Keratinocyte (primary cell): ENCODE measurements around the gene NTMT1.

Experiments
- EZH2 ChIP-seq: IDR thresholded peaks from one replicate; pipeline ENCODE4 v1.6.1; 2012; ENCODE audit warnings: inconsistent platforms, mild to moderate bottlenecking, low read length, moderate library complexity
- TF ChIP-seq, protein P1 (sequence below), 3 experiments: IDR thresholded peaks in 1 of 3; conservative IDR thresholded peaks in 1 of 3; optimal IDR thresholded peaks in 1 of 3; 2 replicates in 2 of 3; 3 replicates in 1 of 3; pipeline versions ENCODE3 to v1.5.1; 2011; ENCODE audit warnings: low read length in 3 of 3, mild to moderate bottlenecking in 3 of 3, moderate library complexity in 2 of 3, control low read depth in 1 of 3, inconsistent platforms in 1 of 3; ENCODE audit not compliant: insufficient read depth in 2 of 3; ENCODE audit errors: extremely low read depth in 1 of 3

DNA sequence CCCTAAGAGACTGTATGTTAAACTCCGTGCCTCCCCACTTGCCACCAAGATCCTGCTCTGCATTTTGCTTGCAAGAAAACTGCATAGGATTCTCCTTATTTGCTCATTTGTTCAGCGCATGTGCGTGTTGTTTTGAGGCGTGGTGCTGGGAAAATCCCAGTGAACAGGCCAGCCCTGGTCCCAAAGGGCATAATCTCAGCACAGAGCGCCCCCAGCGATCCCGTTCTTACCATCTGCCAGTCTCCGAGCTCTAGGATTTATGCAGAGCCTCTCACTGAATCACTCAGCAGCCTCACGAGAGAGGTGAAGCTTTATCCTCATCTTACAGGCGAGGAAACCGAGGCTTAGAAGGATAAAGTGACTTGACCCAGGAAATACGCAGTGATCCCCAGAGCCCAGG is 51.0 kb downstream of the NTMT1 start:
- TF ChIP-seq, protein P1, sequence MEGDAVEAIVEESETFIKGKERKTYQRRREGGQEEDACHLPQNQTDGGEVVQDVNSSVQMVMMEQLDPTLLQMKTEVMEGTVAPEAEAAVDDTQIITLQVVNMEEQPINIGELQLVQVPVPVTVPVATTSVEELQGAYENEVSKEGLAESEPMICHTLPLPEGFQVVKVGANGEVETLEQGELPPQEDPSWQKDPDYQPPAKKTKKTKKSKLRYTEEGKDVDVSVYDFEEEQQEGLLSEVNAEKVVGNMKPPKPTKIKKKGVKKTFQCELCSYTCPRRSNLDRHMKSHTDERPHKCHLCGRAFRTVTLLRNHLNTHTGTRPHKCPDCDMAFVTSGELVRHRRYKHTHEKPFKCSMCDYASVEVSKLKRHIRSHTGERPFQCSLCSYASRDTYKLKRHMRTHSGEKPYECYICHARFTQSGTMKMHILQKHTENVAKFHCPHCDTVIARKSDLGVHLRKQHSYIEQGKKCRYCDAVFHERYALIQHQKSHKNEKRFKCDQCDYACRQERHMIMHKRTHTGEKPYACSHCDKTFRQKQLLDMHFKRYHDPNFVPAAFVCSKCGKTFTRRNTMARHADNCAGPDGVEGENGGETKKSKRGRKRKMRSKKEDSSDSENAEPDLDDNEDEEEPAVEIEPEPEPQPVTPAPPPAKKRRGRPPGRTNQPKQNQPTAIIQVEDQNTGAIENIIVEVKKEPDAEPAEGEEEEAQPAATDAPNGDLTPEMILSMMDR (optimal IDR thresholded peaks at IDR 0.05 in 1 of 3, IDR thresholded peaks at IDR 0.05 in 1 of 3, conservative IDR thresholded peaks at IDR 0.05 in 1 of 3; ENCODE audit: extremely low read depth in 1 of 3, insufficient read depth in 2 of 3, low read length in 3 of 3): no peak
- no peak for TF ChIP-seq EZH2
